ENCODE results near the gene GSG1L2. TPM values are rescaled to one million over a fixed set of nuclear protein-coding genes. Genes with fewer than 3 reads are reported as not detected.
"Not testable (repeated sequence)": the region's sequence is repeated elsewhere in the genome, so short reads cannot be mapped to it uniquely, and the experiment has no call there.

The GSG1L2 gene
- polyA plus RNA-seq, 3 donors from 2014 or later, result not detected

- Mint-ChIP-seq H3K27ac (no peak within 1 kb of the TSS), H3K4me1 (no peaks in the 10 kb centered on the region), H3K27me3 (ENCODE audit: low read depth in 3 of 3) (peaks cover 2 to 5% (median 4%) of the 10 kb centered on the region in 3 donors), H3K4me3 (no peak within 1 kb of the TSS), H3K9me3 (no peaks in the 10 kb centered on the region), H3K36me3 (no peaks in the 10 kb centered on the region)
- no peak for DNase-seq
These were observed 30.7 kb downstream of the GSG1L2 start, which contains the start of gene DHRS7C for GRCh38 chr17:9790889-9791876. DHRS7C (minus strand) TSS chr17:9791592; CDS start chr17:9791284, 308 bp downstream.

- Mint-ChIP-seq H3K27ac (no peak overlapping the region), H3K4me3 (no peak overlapping the region), H3K4me1 (no peaks in the 10 kb centered on the region), H3K9me3 (no peaks in the 10 kb centered on the region), H3K36me3 (no peaks in the 10 kb centered on the region), H3K27me3 (ENCODE audit: low read depth in 3 of 3) (peaks cover 4 to 5% (median 5%) of the 10 kb centered on the region in 3 donors)
- DNase-seq, result no peak
These were observed 31.6 kb downstream of the GSG1L2 start for GRCh38 chr17:9790316-9790715.

- H3K4me3 Mint-ChIP-seq, result no peak overlapping the region
- H3K27me3 Mint-ChIP-seq (ENCODE audit: low read depth in 3 of 3), result peaks cover 2 to 4% (median 2%) of the 10 kb centered on the region in 3 donors
- DNase-seq, result no peak
- H3K36me3 Mint-ChIP-seq, result no peaks in the 10 kb centered on the region
- H3K4me1 Mint-ChIP-seq, result no peaks in the 10 kb centered on the region
- no peak overlapping the region for H3K27ac Mint-ChIP-seq
- H3K9me3 Mint-ChIP-seq, result no peaks in the 10 kb centered on the region
These were observed 33.3 kb downstream of the GSG1L2 start for GRCh38 chr17:9788601-9789000.

GRCh38 chr17:9784544-9784943 lies 37.3 kb downstream of the GSG1L2 start:
- peaks cover 2 to 6% (median 4%) of the 10 kb centered on the region in 3 donors for H3K27me3 Mint-ChIP-seq (ENCODE audit: low read depth in 3 of 3)
- no peaks in the 10 kb centered on the region for H3K36me3 Mint-ChIP-seq
- H3K4me1 Mint-ChIP-seq, result no peaks in the 10 kb centered on the region
- H3K4me3 Mint-ChIP-seq, result no peak overlapping the region
- H3K9me3 Mint-ChIP-seq, result no peaks in the 10 kb centered on the region
- H3K27ac Mint-ChIP-seq, result no peak overlapping the region
- DNase-seq, result no peak

GRCh38 chr17:9783465-9783864 lies 38.4 kb downstream of the GSG1L2 start:
- not testable (repeated sequence) for H3K4me1 Mint-ChIP-seq; H3K27me3 Mint-ChIP-seq (ENCODE audit: low read depth in 3 of 3); H3K36me3 Mint-ChIP-seq; H3K9me3 Mint-ChIP-seq; H3K27ac Mint-ChIP-seq; H3K4me3 Mint-ChIP-seq; DNase-seq

- H3K36me3 Mint-ChIP-seq, result no peaks in the 10 kb centered on the region
- H3K9me3 Mint-ChIP-seq, result no peaks in the 10 kb centered on the region
- no peak overlapping the region for H3K4me3 Mint-ChIP-seq
- no peak for DNase-seq
- H3K27ac Mint-ChIP-seq, result no peak overlapping the region
- peaks cover 2 to 6% (median 4%) of the 10 kb centered on the region in 3 donors for H3K27me3 Mint-ChIP-seq (ENCODE audit: low read depth in 3 of 3)
- H3K4me1 Mint-ChIP-seq, result no peaks in the 10 kb centered on the region
These were observed 38.8 kb downstream of the GSG1L2 start for GRCh38 chr17:9783050-9783449.

GRCh38 chr17:9780552-9780951 lies 41.3 kb downstream of the GSG1L2 start:
- H3K4me3 Mint-ChIP-seq, result no peak overlapping the region
- no peak overlapping the region for H3K27ac Mint-ChIP-seq
- H3K27me3 Mint-ChIP-seq (ENCODE audit: low read depth in 3 of 3), result peaks cover 3 to 5% (median 4%) of the 10 kb centered on the region in 3 donors
- no peaks in the 10 kb centered on the region for H3K36me3 Mint-ChIP-seq
- H3K9me3 Mint-ChIP-seq, result no peaks in the 10 kb centered on the region
- DNase-seq, result no peak
- H3K4me1 Mint-ChIP-seq, result no peaks in the 10 kb centered on the region

GRCh38 chr17:9776911-9777310 lies 45.0 kb downstream of the GSG1L2 start:
- no peaks in the 10 kb centered on the region for H3K4me1 Mint-ChIP-seq
- H3K4me3 Mint-ChIP-seq, result no peak overlapping the region
- H3K36me3 Mint-ChIP-seq, result no peaks in the 10 kb centered on the region
- H3K27ac Mint-ChIP-seq, result no peak overlapping the region
- no peak for DNase-seq
- peaks cover 0 to 7% (median 6%) of the 10 kb centered on the region in 3 donors for H3K27me3 Mint-ChIP-seq (ENCODE audit: low read depth in 3 of 3)
- H3K9me3 Mint-ChIP-seq, result no peaks in the 10 kb centered on the region

GRCh38 chr17:9772658-9773057 lies 49.2 kb downstream of the GSG1L2 start:
- Mint-ChIP-seq H3K9me3 (no peaks in the 10 kb centered on the region), H3K4me3 (no peak overlapping the region), H3K27ac (no peak overlapping the region), H3K27me3 (ENCODE audit: low read depth in 3 of 3) (peaks cover 0 to 7% (median 5%) of the 10 kb centered on the region in 3 donors), H3K36me3 (no peaks in the 10 kb centered on the region), H3K4me1 (no peaks in the 10 kb centered on the region)
- no peak for DNase-seq

GRCh38 chr17:9771465-9771864 lies 50.4 kb downstream of the GSG1L2 start:
- no peaks in the 10 kb centered on the region for H3K4me1 Mint-ChIP-seq
- no peak overlapping the region for H3K4me3 Mint-ChIP-seq
- H3K36me3 Mint-ChIP-seq, result no peaks in the 10 kb centered on the region
- no peak for DNase-seq
- no peaks in the 10 kb centered on the region for H3K9me3 Mint-ChIP-seq
- H3K27me3 Mint-ChIP-seq (ENCODE audit: low read depth in 3 of 3), result peaks cover 0 to 8% (median 5%) of the 10 kb centered on the region in 3 donors
- no peak overlapping the region for H3K27ac Mint-ChIP-seq

- Mint-ChIP-seq H3K4me1 (no peaks in the 10 kb centered on the region), H3K27ac (no peak overlapping the region), H3K36me3 (no peaks in the 10 kb centered on the region), H3K4me3 (no peak overlapping the region), H3K27me3 (ENCODE audit: low read depth in 3 of 3) (peaks cover 2 to 5% (median 4%) of the 10 kb centered on the region in 3 donors), H3K9me3 (no peaks in the 10 kb centered on the region)
- DNase-seq, result no peak
These were observed 52.7 kb downstream of the GSG1L2 start for GRCh38 chr17:9769036-9769695.

- Mint-ChIP-seq H3K36me3 (no peaks in the 10 kb centered on the region), H3K4me1 (no peaks in the 10 kb centered on the region), H3K27ac (no peak overlapping the region), H3K4me3 (no peak overlapping the region), H3K9me3 (no peaks in the 10 kb centered on the region), H3K27me3 (ENCODE audit: low read depth in 3 of 3) (peaks cover 4 to 5% (median 5%) of the 10 kb centered on the region in 3 donors)
- DNase-seq, result peak in 2 of 3 donors; percentile 16 to 20
These were observed 53.4 kb downstream of the GSG1L2 start for GRCh38 chr17:9768381-9768934.

- DNase-seq, result no peak
- Mint-ChIP-seq H3K9me3 (no peaks in the 10 kb centered on the region), H3K27me3 (ENCODE audit: low read depth in 3 of 3) (peaks cover 4 to 6% (median 5%) of the 10 kb centered on the region in 3 donors), H3K4me1 (no peaks in the 10 kb centered on the region), H3K27ac (no peak overlapping the region), H3K4me3 (no peak overlapping the region), H3K36me3 (no peaks in the 10 kb centered on the region)
These were observed 54.4 kb downstream of the GSG1L2 start for GRCh38 chr17:9767432-9767991.

- Mint-ChIP-seq H3K27me3 (ENCODE audit: low read depth in 3 of 3) (peaks cover 5 to 6% (median 5%) of the 10 kb centered on the region in 3 donors), H3K36me3 (no peaks in the 10 kb centered on the region), H3K4me3 (no peak overlapping the region), H3K27ac (no peak overlapping the region), H3K4me1 (no peaks in the 10 kb centered on the region), H3K9me3 (no peaks in the 10 kb centered on the region)
- DNase-seq, result no peak
These were observed 54.9 kb downstream of the GSG1L2 start for GRCh38 chr17:9766970-9767369.
